Keratinocyte (primary cell): ENCODE measurements around the gene LTB4R2. TPM values are rescaled to one million over a fixed set of nuclear protein-coding genes. Genes with fewer than 3 reads are reported as not detected.

Experiments
- DNase-seq: peaks from one replicate; pipeline ENCODE4 v3.0.0-alpha.2; 2011; ENCODE audit warnings: low read depth, missing footprints, low spot score
- FAIRE-seq: peaks from 2 replicates; lab custom pipeline; 2011; peaks lifted over from hg19 to GRCh38; lab: Jason Lieb, UNC
- H2AFZ ChIP-seq: 2 replicates; pipeline ENCODE4 v1.6.0; 2012; ENCODE audit warnings: low read length, control low read depth, inconsistent platforms; ENCODE audit not compliant: control insufficient read depth
- H3K27ac ChIP-seq: 2 replicates; pipeline ENCODE4 v1.5.1; 2011; ENCODE audit warnings: low read length; ENCODE audit not compliant: control insufficient read depth, insufficient read depth
- H3K27me3 ChIP-seq: 3 replicates; pipeline ENCODE4 v1.6.0; 2011; ENCODE audit warnings: low read length; ENCODE audit not compliant: control insufficient read depth, insufficient read depth; ENCODE audit errors: extremely low read depth
- H3K36me3 ChIP-seq, 2 experiments: 2 replicates in 1 of 2; 3 replicates in 1 of 2; pipeline ENCODE4 v1.5.1; 2011; ENCODE audit warnings: low read length in 2 of 2, mild to moderate bottlenecking in 1 of 2; ENCODE audit not compliant: control insufficient read depth in 2 of 2, insufficient read depth in 2 of 2; ENCODE audit errors: extremely low read depth in 1 of 2
- H3K4me1 ChIP-seq: 3 replicates; pipeline ENCODE4 v1.5.1; 2011; ENCODE audit warnings: low read length; ENCODE audit not compliant: control insufficient read depth, insufficient read depth; ENCODE audit errors: extremely low read depth
- H3K4me2 ChIP-seq: 3 replicates; pipeline ENCODE4 v1.6.0; 2011; ENCODE audit warnings: low read depth, low read length; ENCODE audit not compliant: control insufficient read depth, insufficient read depth; ENCODE audit errors: extremely low read depth
- H3K4me3 ChIP-seq, 3 experiments: fragments of 200-600 bp in 1 of 3; sonication (generic) in 1 of 3; 2 replicates in 2 of 3; 3 replicates in 1 of 3; pipeline ENCODE4 v1.5.1; 2011 to 2016; ENCODE audit warnings: low read length in 3 of 3, mild to moderate bottlenecking in 3 of 3, control low read depth in 2 of 3, inconsistent platforms in 1 of 3, low read depth in 1 of 3, mixed read lengths in 1 of 3, mixed run types in 1 of 3, moderate library complexity in 1 of 3; ENCODE audit not compliant: control insufficient read depth in 2 of 3, insufficient read depth in 2 of 3; ENCODE audit errors: extremely low read depth in 1 of 3
- H3K79me2 ChIP-seq: 2 replicates; pipeline ENCODE4 v1.6.0; 2012; ENCODE audit warnings: low read length; ENCODE audit not compliant: control insufficient read depth, insufficient read depth
- H3K9ac ChIP-seq: 3 replicates; pipeline ENCODE4 v1.6.0; 2011; ENCODE audit warnings: low read length; ENCODE audit not compliant: control insufficient read depth, insufficient read depth; ENCODE audit errors: extremely low read depth
- H3K9me1 ChIP-seq: 3 replicates; pipeline ENCODE4 v1.6.0; 2011; ENCODE audit warnings: low read length; ENCODE audit not compliant: control insufficient read depth, insufficient read depth; ENCODE audit errors: extremely low read depth
- H3K9me3 ChIP-seq: 2 replicates; pipeline ENCODE4 v1.5.1; 2012; ENCODE audit warnings: low read depth, low read length; ENCODE audit not compliant: control insufficient read depth
- H4K20me1 ChIP-seq: 3 replicates; pipeline ENCODE4 v1.6.0; 2011; ENCODE audit warnings: low read length; ENCODE audit not compliant: control insufficient read depth, insufficient read depth; ENCODE audit errors: extremely low read depth
- EZH2 ChIP-seq: IDR thresholded peaks from one replicate; pipeline ENCODE4 v1.6.1; 2012; ENCODE audit warnings: inconsistent platforms, mild to moderate bottlenecking, low read length, moderate library complexity
- dilution Hi-C: fragments of 300-500 bp; cut with MboI; formaldehyde crosslinking; loops from one replicate; pipeline ENCODE4 v1.7.0; 2020; ENCODE audit warnings: low sequenced_read_pairs; ENCODE audit not compliant: extremely low pct_ligation_motif_present
- polyA plus RNA-seq, 5 experiments: library from polyadenylated mRNA; depleted of rRNA in 3 of 5; stranded (reverse) in 3 of 5; stranded (forward) in 1 of 5; unstranded in 1 of 5; fragments of >200 nt; gene quantifications; 1 replicate in 1 of 5; 2 replicates in 3 of 5; 3 replicates in 1 of 5; pipeline versions ENCODE4 v1.2.1 to v1.2.3, GENCODE V29; 2011 to 2012; ENCODE audit warnings: missing spikeins in 2 of 5, low read depth in 1 of 5, low replicate concordance in 1 of 5
- TF ChIP-seq, protein P1 (sequence below), 3 experiments: IDR thresholded peaks in 1 of 3; conservative IDR thresholded peaks in 1 of 3; optimal IDR thresholded peaks in 1 of 3; 2 replicates in 2 of 3; 3 replicates in 1 of 3; pipeline versions ENCODE3 to v1.5.1; 2011; ENCODE audit warnings: low read length in 3 of 3, mild to moderate bottlenecking in 3 of 3, moderate library complexity in 2 of 3, control low read depth in 1 of 3, inconsistent platforms in 1 of 3; ENCODE audit not compliant: insufficient read depth in 2 of 3; ENCODE audit errors: extremely low read depth in 1 of 3

The LTB4R2 gene
- polyA plus RNA-seq, 1 donor (not counting 4 experiments of a cell fraction or from before 2014, with no cell fraction given): 7.9 TPM

- dilution Hi-C loops: no loop called here
- H3K27me3 ChIP-seq: peaks cover under 1% of the 10 kb centered on the region
- FAIRE-seq (peak; percentile 81), DNase-seq (no peak)
- peak overlapping the region in 2 of 3 experiments; percentile 3 to 19 for H3K4me3 ChIP-seq
- no peaks in the 10 kb centered on the region for H3K9me3 ChIP-seq
- peak overlapping the region; percentile 40 for H3K27ac ChIP-seq
- H3K36me3 ChIP-seq: peaks cover 3 to 4% of the 10 kb centered on the region in 2 experiments
- no peaks in the 10 kb centered on the region for H4K20me1 ChIP-seq
- H2AFZ ChIP-seq: no peak overlapping the region
- peak overlapping the region; percentile 72 for H3K4me2 ChIP-seq
- peaks cover 2% of the 10 kb centered on the region for H3K9me1 ChIP-seq
- TF ChIP-seq EZH2: no peak
- TF ChIP-seq, protein P1, sequence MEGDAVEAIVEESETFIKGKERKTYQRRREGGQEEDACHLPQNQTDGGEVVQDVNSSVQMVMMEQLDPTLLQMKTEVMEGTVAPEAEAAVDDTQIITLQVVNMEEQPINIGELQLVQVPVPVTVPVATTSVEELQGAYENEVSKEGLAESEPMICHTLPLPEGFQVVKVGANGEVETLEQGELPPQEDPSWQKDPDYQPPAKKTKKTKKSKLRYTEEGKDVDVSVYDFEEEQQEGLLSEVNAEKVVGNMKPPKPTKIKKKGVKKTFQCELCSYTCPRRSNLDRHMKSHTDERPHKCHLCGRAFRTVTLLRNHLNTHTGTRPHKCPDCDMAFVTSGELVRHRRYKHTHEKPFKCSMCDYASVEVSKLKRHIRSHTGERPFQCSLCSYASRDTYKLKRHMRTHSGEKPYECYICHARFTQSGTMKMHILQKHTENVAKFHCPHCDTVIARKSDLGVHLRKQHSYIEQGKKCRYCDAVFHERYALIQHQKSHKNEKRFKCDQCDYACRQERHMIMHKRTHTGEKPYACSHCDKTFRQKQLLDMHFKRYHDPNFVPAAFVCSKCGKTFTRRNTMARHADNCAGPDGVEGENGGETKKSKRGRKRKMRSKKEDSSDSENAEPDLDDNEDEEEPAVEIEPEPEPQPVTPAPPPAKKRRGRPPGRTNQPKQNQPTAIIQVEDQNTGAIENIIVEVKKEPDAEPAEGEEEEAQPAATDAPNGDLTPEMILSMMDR (optimal IDR thresholded peaks at IDR 0.05 in 1 of 3, IDR thresholded peaks at IDR 0.05 in 1 of 3, conservative IDR thresholded peaks at IDR 0.05 in 1 of 3; ENCODE audit: extremely low read depth in 1 of 3, insufficient read depth in 2 of 3, low read length in 3 of 3): no peak
- no peaks in the 10 kb centered on the region for H3K79me2 ChIP-seq
- peaks cover 65% of the 10 kb centered on the region for H3K4me1 ChIP-seq
- H3K9ac ChIP-seq: no peak overlapping the region
Observed at GRCh38 chr14:24314377-24315193, 4.6 kb downstream of the LTB4R2 start.

GRCh38 chr14:24315243-24315806 lies 5.4 kb downstream of the LTB4R2 start:
- Histone ChIP-seq H3K4me1 (peaks cover 57% of the 10 kb centered on the region), H3K9me3 (no peaks in the 10 kb centered on the region), H4K20me1 (no peaks in the 10 kb centered on the region), H3K4me2 (peak overlapping the region; percentile 72), H3K9ac (no peak overlapping the region), H3K27me3 (peaks cover 3% of the 10 kb centered on the region), H3K27ac (peak overlapping the region; percentile 40), H2AFZ (no peak overlapping the region), H3K79me2 (no peaks in the 10 kb centered on the region), H3K9me1 (peaks cover 2% of the 10 kb centered on the region), H3K4me3 (peak overlapping the region in 2 of 3 experiments; percentile 3 to 19), H3K36me3 (peaks cover 3 to 4% of the 10 kb centered on the region in 2 experiments)
- FAIRE-seq (no peak), DNase-seq (no peak)
- TF ChIP-seq, protein P1 (optimal IDR thresholded peaks at IDR 0.05 in 1 of 3, IDR thresholded peaks at IDR 0.05 in 1 of 3, conservative IDR thresholded peaks at IDR 0.05 in 1 of 3; ENCODE audit: extremely low read depth in 1 of 3, insufficient read depth in 2 of 3, low read length in 3 of 3): no peak
- TF ChIP-seq EZH2: no peak
- dilution Hi-C loops: no loop called here
